Adrenal gland (tissue), 12 donors: ENCODE measurements around the gene TDRD9. TPM values are rescaled to one million over a fixed set of nuclear protein-coding genes. Genes with fewer than 3 reads are reported as not detected.

ENCODE experiments used
- DNase-seq, 7 donors: peaks; one replicate each; pipeline ENCODE4 v3.0.0-alpha.2; 2019 to 2020
- H3K27ac ChIP-seq, 5 donors: fragments of 200-600 bp; sonication (generic) in 4 of 5; 1 replicate in 3 of 5; 2 replicates in 2 of 5; pipeline versions ENCODE4 v1.5.1 to v1.8.0; 2016 to 2020; ENCODE audit warnings: mild to moderate bottlenecking in 1 of 5
- H3K27me3 ChIP-seq: fragments of 200-600 bp; 2 replicates; pipeline ENCODE4 v1.8.0; 2021
- H3K36me3 ChIP-seq, 2 donors: fragments of 200-600 bp; replicated peaks in 1 of 2; 1 replicate in 1 of 2; 2 replicates in 1 of 2; pipeline versions ENCODE4 v1.5.1 to v1.8.0; 2018 to 2022
- H3K4me1 ChIP-seq, 2 donors: fragments of 200-600 bp; replicated peaks in 1 of 2; 1 replicate in 1 of 2; 2 replicates in 1 of 2; pipeline versions ENCODE4 v1.5.1 to v1.8.0; 2018 to 2021
- H3K4me3 ChIP-seq, 4 donors: fragments of 200-600 bp; sonication (generic) in 3 of 4; one replicate each; pipeline ENCODE4 v1.5.1; 2016 to 2018
- H3K9me3 ChIP-seq, 3 donors: fragments of 200-600 bp; sonication (generic) in 1 of 3; replicated peaks in 1 of 3; 1 replicate in 2 of 3; 2 replicates in 1 of 3; pipeline versions ENCODE4 v1.5.1 to v1.8.0; 2016 to 2021
- POLR2A ChIP-seq, 2 donors: fragments of 450-650 bp; IDR thresholded peaks; one replicate each; pipeline ENCODE4 v1.6.1; 2017; ENCODE audit warnings: antibody characterized with exemption in 2 of 2, mild to moderate bottlenecking in 2 of 2, moderate library complexity in 1 of 2
- WGBS, 4 donors: extraction: QIAGEN DNeasy Blood & Tissue Kit in 2 of 4; methylation state at CpG; one replicate each; pipeline versions ENCODE4 v1.1.5 to v1.1.7; 2013 to 2017; 5-methylcytosine and 5-hydroxymethylcytosine counted together
- intact Hi-C, 2 donors: fragments of 100-400 bp; cut with DNase I; formaldehyde crosslinking; loops; one replicate each; pipeline versions ENCODE4 v1.14.1 to v1.15.0; 2022 to 2023
- polyA plus RNA-seq, 3 donors: library from polyadenylated mRNA; stranded (reverse); fragments of 200-250 nt in 2 of 3; fragments of 350-450 nt in 1 of 3; fragmentation: Illumina TruSeq in 1 of 3; extraction: RNeasy Lipid Tissue Mini Kit (QIAGEN cat#74804) in 1 of 3; gene quantifications; one replicate each; pipeline ENCODE4 v1.2.3, GENCODE V29; 2013 to 2014
- total RNA-seq, 9 donors: library from RNA; depleted of rRNA in 4 of 9; stranded (reverse); fragments of >200 nt in 4 of 9; fragments of 120-200 nt in 1 of 9; fragmentation: NEBNext Ultra II Directional in 1 of 9; extraction: Animal tissue kit (Norgen Biotek cat#: 25700) in 1 of 9; gene quantifications; one replicate each; pipeline versions ENCODE4 v1.1.0 to v1.2.4, GENCODE V29; 2013 to 2023
- TF ChIP-seq, protein P1 (sequence below), 6 experiments: fragments of 450-650 bp in 4 of 6; fragments of 200-600 bp in 2 of 6; sonication (generic) in 1 of 6; IDR thresholded peaks; 1 replicate in 5 of 6; 2 replicates in 1 of 6; pipeline versions ENCODE4 v1.5.1 to v1.8.0; 2016 to 2021; ENCODE audit warnings: antibody characterized with exemption in 6 of 6, mild to moderate bottlenecking in 2 of 6, moderate library complexity in 1 of 6
- donor health status: healthy with polysubstance abuse.
- donor health status: Bipolar disorder and iron deficiency.
- donor health status: DM: yes; HTN: yes; CAD: no.
- donor health status: DM: no; HTN: no; CAD: no.
- donor health status: DM: no; HTN: no; CAD: no.
- donor health status: DM: yes; HTN: yes; CAD: no.

TDRD9 gene
- total and polyA plus RNA-seq, 12 donors = 0.06 to 7.8 (median 3.0) TPM

DNA sequence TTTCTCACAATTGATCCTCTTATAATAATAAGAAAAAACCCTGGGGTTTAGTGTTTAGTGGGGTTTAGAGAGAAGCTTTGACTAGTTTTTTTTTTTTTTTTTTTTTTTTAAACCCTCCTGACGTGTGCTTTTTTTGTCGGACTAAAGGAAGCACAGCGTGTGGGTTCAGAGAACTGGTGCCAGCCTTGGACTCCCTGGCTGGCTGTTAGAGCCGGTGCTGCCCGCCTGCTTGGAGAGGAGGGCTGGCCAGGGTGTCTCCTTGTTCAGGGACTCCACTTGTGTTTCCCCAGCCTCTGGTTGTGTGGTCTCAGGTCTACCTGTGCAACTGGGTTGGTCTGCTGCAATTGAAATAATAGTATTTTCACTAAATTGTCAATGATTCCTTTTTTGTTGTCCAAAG, 103.1 kb downstream of the TDRD9 start:
- no peaks in the 10 kb centered on the region for H3K9me3 ChIP-seq
- no peaks in the 10 kb centered on the region for H3K27me3 ChIP-seq

DNA sequence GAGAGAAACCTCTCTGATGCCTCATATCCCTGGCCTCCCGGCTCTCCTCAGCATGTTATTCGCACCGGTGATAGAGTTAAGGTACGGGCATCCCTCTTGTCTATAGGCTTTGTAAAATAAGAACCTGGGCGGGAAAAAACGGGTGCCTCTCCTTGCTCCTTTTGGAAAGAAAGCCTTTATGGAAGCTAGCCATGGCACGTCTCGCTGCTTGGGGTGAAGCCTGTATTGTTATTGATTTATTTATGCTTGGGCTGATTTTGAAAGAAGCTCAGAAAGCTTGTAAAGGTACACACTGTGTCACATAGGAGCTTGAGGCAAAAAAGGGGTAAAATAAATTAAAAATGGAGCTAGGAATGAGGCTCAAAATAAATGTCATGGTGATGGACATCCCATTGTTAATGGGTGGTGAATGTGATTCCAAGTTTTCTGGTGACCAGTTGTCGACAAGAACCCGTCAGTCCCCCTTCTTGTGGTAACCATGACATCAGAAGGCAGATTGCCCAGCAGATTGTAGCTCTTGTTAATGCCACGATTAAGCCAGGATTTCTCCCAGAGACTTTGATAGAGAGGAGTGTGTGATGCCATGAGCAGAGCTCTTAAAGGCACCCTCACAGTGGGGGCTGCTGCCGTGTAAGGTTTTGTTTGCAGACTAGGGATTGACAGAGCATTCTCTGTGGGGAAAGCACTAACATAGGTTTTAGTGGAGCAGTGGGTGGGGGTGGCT, 106.9 kb downstream of the TDRD9 start:
- Histone ChIP-seq H3K4me3 (no peak overlapping the region), H3K4me1 (peaks cover 0 to 7% of the 10 kb centered on the region in 2 donors), H3K27me3 (no peaks in the 10 kb centered on the region), H3K36me3 (no peaks in the 10 kb centered on the region), H3K27ac (no peak overlapping the region), H3K9me3 (no peaks in the 10 kb centered on the region)
- WGBS, 4 donors = 77 to 84% (median 78%) methylated on average over 12 of the region's 12 CpGs
- intact Hi-C loops = no loop called here
- no peak for TF ChIP-seq POLR2A (IDR thresholded peaks at IDR 0.05)
- TF ChIP-seq, protein P1, sequence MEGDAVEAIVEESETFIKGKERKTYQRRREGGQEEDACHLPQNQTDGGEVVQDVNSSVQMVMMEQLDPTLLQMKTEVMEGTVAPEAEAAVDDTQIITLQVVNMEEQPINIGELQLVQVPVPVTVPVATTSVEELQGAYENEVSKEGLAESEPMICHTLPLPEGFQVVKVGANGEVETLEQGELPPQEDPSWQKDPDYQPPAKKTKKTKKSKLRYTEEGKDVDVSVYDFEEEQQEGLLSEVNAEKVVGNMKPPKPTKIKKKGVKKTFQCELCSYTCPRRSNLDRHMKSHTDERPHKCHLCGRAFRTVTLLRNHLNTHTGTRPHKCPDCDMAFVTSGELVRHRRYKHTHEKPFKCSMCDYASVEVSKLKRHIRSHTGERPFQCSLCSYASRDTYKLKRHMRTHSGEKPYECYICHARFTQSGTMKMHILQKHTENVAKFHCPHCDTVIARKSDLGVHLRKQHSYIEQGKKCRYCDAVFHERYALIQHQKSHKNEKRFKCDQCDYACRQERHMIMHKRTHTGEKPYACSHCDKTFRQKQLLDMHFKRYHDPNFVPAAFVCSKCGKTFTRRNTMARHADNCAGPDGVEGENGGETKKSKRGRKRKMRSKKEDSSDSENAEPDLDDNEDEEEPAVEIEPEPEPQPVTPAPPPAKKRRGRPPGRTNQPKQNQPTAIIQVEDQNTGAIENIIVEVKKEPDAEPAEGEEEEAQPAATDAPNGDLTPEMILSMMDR (IDR thresholded peaks at IDR 0.05) = no peak
- DNase-seq = no peak

More for the DNA sequence above, 103.1 kb downstream of the TDRD9 start:
- no peak overlapping the region for H3K27ac ChIP-seq
- WGBS, 4 donors = 35 to 54% (median 48%) methylated on average over 5 of the region's 5 CpGs
- no peaks in the 10 kb centered on the region for H3K36me3 ChIP-seq
- H3K4me3 ChIP-seq = no peak overlapping the region
- intact Hi-C loops = no loop called here
- no peaks in the 10 kb centered on the region for H3K4me1 ChIP-seq
- TF ChIP-seq POLR2A (IDR thresholded peaks at IDR 0.05) = no peak
- TF ChIP-seq, protein P1 (IDR thresholded peaks at IDR 0.05) = no peak
- no peak for DNase-seq

DNA sequence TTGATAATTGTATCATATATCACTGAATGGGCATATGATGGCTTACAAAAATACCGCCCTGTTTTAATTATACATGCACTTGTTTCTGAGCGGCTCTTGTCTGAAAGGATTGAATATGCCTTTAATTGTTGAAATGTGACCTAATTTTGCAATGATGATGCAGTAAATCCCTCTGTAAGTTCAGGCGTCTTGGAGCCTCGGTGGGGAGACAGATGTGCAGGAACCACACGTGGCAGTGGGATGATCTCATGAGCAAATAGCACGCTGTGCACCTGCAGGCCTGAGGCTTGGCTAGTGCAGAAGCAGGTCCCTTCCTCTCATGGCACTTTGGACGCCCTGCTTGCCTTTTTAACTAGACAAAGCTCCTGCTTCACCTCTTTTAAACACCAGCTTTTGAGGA, 108.0 kb downstream of the TDRD9 start:
- Histone ChIP-seq H3K36me3 (no peaks in the 10 kb centered on the region), H3K27me3 (no peaks in the 10 kb centered on the region), H3K4me1 (peaks cover 0 to 7% of the 10 kb centered on the region in 2 donors), H3K27ac (no peak overlapping the region), H3K4me3 (no peak overlapping the region), H3K9me3 (no peaks in the 10 kb centered on the region)
- peak in 1 of 7 donors; percentile 65 for DNase-seq
- TF ChIP-seq, protein P1 (IDR thresholded peaks at IDR 0.05) = no peak
- TF ChIP-seq POLR2A (IDR thresholded peaks at IDR 0.05) = no peak
- intact Hi-C loops = no loop called here
- WGBS, 4 donors = 82 to 85% (median 83%) methylated on average over 5 to 7 of the region's 7 CpGs

DNA sequence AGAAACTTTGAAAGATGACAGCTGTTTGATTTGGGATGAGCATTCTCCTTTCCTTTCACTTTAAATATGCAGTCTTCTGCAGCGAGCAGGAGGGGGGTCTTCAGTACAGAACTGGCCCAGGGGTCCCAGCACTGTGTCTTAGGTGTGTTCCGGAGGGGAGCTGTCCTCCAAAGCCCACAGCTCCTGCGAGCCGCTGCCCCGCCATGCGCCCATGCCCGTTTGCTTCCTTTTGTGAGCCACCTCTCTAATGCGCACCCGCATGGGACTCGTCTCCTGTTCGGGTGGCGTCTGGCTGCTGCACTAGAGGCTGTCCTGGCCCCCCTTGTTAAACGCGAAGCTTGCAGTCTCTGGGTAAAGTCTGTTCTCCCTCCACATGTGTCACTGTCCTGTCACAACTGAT, 108.8 kb downstream of the TDRD9 start:
- no peak overlapping the region for H3K27ac ChIP-seq
- no peak for TF ChIP-seq POLR2A (IDR thresholded peaks at IDR 0.05)
- TF ChIP-seq, protein P1 (IDR thresholded peaks at IDR 0.05) = no peak
- no peaks in the 10 kb centered on the region for H3K36me3 ChIP-seq
- H3K4me1 ChIP-seq = peaks cover 0 to 7% of the 10 kb centered on the region in 2 donors
- H3K9me3 ChIP-seq = no peaks in the 10 kb centered on the region
- intact Hi-C loops = no loop called here
- no peak for DNase-seq
- 82 to 85% (median 82%) methylated on average over 14 of the region's 14 CpGs for WGBS, 4 donors
- H3K27me3 ChIP-seq = no peaks in the 10 kb centered on the region
- H3K4me3 ChIP-seq = no peak overlapping the region
